Urinary bladder (tissue), 4 donors: ENCODE measurements around the gene PTGDS. TPM values are rescaled to one million over a fixed set of nuclear protein-coding genes. Genes with fewer than 3 reads are reported as not detected.

ENCODE experiments used
- DNase-seq: peaks from one replicate; pipeline ENCODE4 v3.0.0-alpha.2; 2015; ENCODE audit errors: extremely low spot score
- H3K27ac ChIP-seq: one replicate; pipeline ENCODE4 v1.5.1; 2013; ENCODE audit warnings: low read depth, mild to moderate bottlenecking, moderate library complexity
- H3K36me3 ChIP-seq: one replicate; pipeline ENCODE4 v1.6.1; 2013; ENCODE audit warnings: mild to moderate bottlenecking, moderate library complexity; ENCODE audit not compliant: insufficient read depth
- H3K4me1 ChIP-seq: one replicate; pipeline ENCODE4 v1.6.1; 2013; ENCODE audit warnings: mild to moderate bottlenecking, moderate library complexity; ENCODE audit not compliant: insufficient read depth
- H3K4me3 ChIP-seq: one replicate; pipeline ENCODE4 v1.5.1; 2013; ENCODE audit warnings: low read depth, low read length
- WGBS: extraction: QIAGEN DNeasy Blood & Tissue Kit; methylation state at CpG from one replicate; pipeline ENCODE4 v1.1.7; 2013; 5-methylcytosine and 5-hydroxymethylcytosine counted together
- polyA plus RNA-seq: library from polyadenylated mRNA; stranded (reverse); fragments of 200-250 nt; gene quantifications from one replicate; pipeline ENCODE4 v1.2.3, GENCODE V29; 2013
- total RNA-seq: library from RNA; depleted of rRNA; stranded (reverse); fragments of >200 nt; gene quantifications from one replicate; pipeline ENCODE4 v1.2.3, GENCODE V29; 2014
- donor health status: healthy with polysubstance abuse.
- donor health status: healthy.

The PTGDS gene
- total and polyA plus RNA-seq, 2 donors: 3.3 to 71.8 TPM

- DNase-seq: no peak
- Histone ChIP-seq H3K4me1 (no peaks in the 10 kb centered on the region), H3K4me3 (no peak overlapping the region), H3K27ac (no peak overlapping the region), H3K36me3 (no peaks in the 10 kb centered on the region)
- 93% methylated on average over 6 of the region's 6 CpGs for WGBS
These were observed 19.4 kb upstream of the PTGDS start for GRCh38 chr9:136957901-136958300.

- no peaks in the 10 kb centered on the region for H3K36me3 ChIP-seq
- DNase-seq: no peak
- no peak overlapping the region for H3K27ac ChIP-seq
- no peak overlapping the region for H3K4me3 ChIP-seq
- WGBS: 95% methylated on average over 7 of the region's 7 CpGs
- no peaks in the 10 kb centered on the region for H3K4me1 ChIP-seq
These were observed 18.8 kb upstream of the PTGDS start for GRCh38 chr9:136958473-136958872.

GRCh38 chr9:136958898-136959850 lies 18.1 kb upstream of the PTGDS start:
- H3K27ac ChIP-seq: no peak overlapping the region
- WGBS: 86% methylated on average over 28 of the region's 28 CpGs

GRCh38 chr9:136960212-136960937 lies 16.9 kb upstream of the PTGDS start:
- H3K4me3 ChIP-seq: no peak overlapping the region
- H3K27ac ChIP-seq: no peak overlapping the region
- 79% methylated on average over 19 of the region's 19 CpGs for WGBS
- no peaks in the 10 kb centered on the region for H3K36me3 ChIP-seq
- DNase-seq: no peak
- no peaks in the 10 kb centered on the region for H3K4me1 ChIP-seq

More at GRCh38 chr9:136958898-136959850, 18.1 kb upstream of the PTGDS start:
- H3K4me1 ChIP-seq: no peaks in the 10 kb centered on the region
- DNase-seq: no peak
- no peaks in the 10 kb centered on the region for H3K36me3 ChIP-seq
- no peak overlapping the region for H3K4me3 ChIP-seq

GRCh38 chr9:136960938-136961275 lies 16.4 kb upstream of the PTGDS start:
- no peak overlapping the region for H3K4me3 ChIP-seq
- 86% methylated on average over 15 of the region's 15 CpGs for WGBS
- no peak for DNase-seq

GRCh38 chr9:136961279-136962065 lies 15.8 kb upstream of the PTGDS start:
- DNase-seq: no peak
- Histone ChIP-seq H3K36me3 (no peaks in the 10 kb centered on the region), H3K4me1 (no peaks in the 10 kb centered on the region), H3K27ac (no peak overlapping the region), H3K4me3 (no peak overlapping the region)
- WGBS: 68% methylated on average over 23 of the region's 23 CpGs

More at GRCh38 chr9:136960938-136961275, 16.4 kb upstream of the PTGDS start:
- Histone ChIP-seq H3K36me3 (no peaks in the 10 kb centered on the region), H3K27ac (no peak overlapping the region), H3K4me1 (no peaks in the 10 kb centered on the region)

- Histone ChIP-seq H3K27ac (no peak overlapping the region), H3K4me1 (no peaks in the 10 kb centered on the region), H3K36me3 (no peaks in the 10 kb centered on the region), H3K4me3 (no peak overlapping the region)
- DNase-seq: no peak
- WGBS: 94% methylated on average over 9 of the region's 9 CpGs
These were observed 15.1 kb upstream of the PTGDS start for GRCh38 chr9:136962163-136962562.

GRCh38 chr9:136962701-136963248 lies 14.5 kb upstream of the PTGDS start:
- 84% methylated on average over 11 of the region's 11 CpGs for WGBS
- no peaks in the 10 kb centered on the region for H3K4me1 ChIP-seq
- no peaks in the 10 kb centered on the region for H3K36me3 ChIP-seq
- H3K4me3 ChIP-seq: no peak overlapping the region
- H3K27ac ChIP-seq: no peak overlapping the region
- DNase-seq: no peak

GRCh38 chr9:136963341-136963740 lies 14.0 kb upstream of the PTGDS start:
- Histone ChIP-seq H3K4me3 (no peak overlapping the region), H3K27ac (no peak overlapping the region), H3K4me1 (no peaks in the 10 kb centered on the region), H3K36me3 (no peaks in the 10 kb centered on the region)
- no peak for DNase-seq
- 84% methylated on average over 15 of the region's 15 CpGs for WGBS

- H3K36me3 ChIP-seq: no peaks in the 10 kb centered on the region
- no peak overlapping the region for H3K4me3 ChIP-seq
- WGBS: 82% methylated on average over 12 of the region's 12 CpGs
- no peak overlapping the region for H3K27ac ChIP-seq
- DNase-seq: no peak
- H3K4me1 ChIP-seq: no peaks in the 10 kb centered on the region
These were observed 13.6 kb upstream of the PTGDS start for GRCh38 chr9:136963751-136964150.

- no peak for DNase-seq
- H3K27ac ChIP-seq: no peak overlapping the region
- H3K4me1 ChIP-seq: no peaks in the 10 kb centered on the region
- H3K36me3 ChIP-seq: no peaks in the 10 kb centered on the region
- no peak overlapping the region for H3K4me3 ChIP-seq
- 65% methylated on average over 22 of the region's 22 CpGs for WGBS
These were observed 13.1 kb upstream of the PTGDS start for GRCh38 chr9:136964171-136964689.

- DNase-seq: no peak
- Histone ChIP-seq H3K4me1 (no peaks in the 10 kb centered on the region), H3K4me3 (no peak overlapping the region), H3K27ac (no peak overlapping the region), H3K36me3 (no peaks in the 10 kb centered on the region)
- WGBS: 84% methylated on average over 26 of the region's 26 CpGs
These were observed 12.4 kb upstream of the PTGDS start for GRCh38 chr9:136964833-136965422.
